ENCODE data around the gene KCNN4. TPM values are rescaled to one million over a fixed set of nuclear protein-coding genes. Genes with fewer than 3 reads are reported as not detected.
"Not testable (repeated sequence)": the region's sequence is repeated elsewhere in the genome, so short reads cannot be mapped to it uniquely, and the experiment has no call there.

Gene KCNN4
- total RNA-seq, 1 donor from 2014 or later: not detected

DNA sequence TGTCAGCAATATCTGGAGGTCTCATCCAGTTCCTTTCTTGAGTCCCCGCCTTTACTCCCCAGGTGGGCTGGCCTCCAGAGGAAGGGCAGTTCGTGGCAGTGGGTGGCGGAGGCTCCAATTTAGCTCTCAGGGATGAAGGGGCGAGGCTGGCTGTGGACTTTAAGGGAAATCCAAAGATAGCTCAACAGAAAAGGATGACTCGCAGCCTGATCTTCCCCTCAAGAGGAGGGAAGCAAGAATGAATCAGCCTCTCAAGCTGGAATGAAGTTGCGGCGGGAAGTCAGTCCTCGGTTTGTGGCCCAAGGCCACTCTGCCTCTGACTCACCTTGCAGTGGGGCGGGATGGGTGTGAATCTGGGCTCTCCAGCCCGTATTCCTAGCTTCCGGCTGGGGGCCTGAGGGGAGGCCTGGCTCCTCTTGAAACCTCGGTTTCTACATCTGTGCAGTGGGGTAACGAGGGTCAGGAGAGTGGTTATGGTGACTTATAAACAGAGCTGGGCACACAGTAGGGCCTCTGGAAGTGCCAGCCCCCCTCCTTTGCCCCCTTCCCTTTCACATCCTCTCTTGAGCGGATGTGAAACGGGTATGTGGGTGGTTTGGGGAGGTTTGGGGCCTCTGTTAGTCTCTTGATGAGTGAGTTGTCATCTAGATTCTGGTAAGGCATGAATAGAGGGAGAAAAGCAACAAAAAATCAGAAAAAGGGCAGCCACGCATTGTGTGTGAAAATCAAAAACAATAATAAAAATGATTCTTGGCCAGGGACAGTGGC lies 15.5 kb downstream of the KCNN4 start:
- TF ChIP-seq EZH2 (IDR thresholded peaks at IDR 0.05) (no peak), EZH2phosphoT487 (IDR thresholded peaks at IDR 0.05) (no peak)
- TF ChIP-seq, protein P1, sequence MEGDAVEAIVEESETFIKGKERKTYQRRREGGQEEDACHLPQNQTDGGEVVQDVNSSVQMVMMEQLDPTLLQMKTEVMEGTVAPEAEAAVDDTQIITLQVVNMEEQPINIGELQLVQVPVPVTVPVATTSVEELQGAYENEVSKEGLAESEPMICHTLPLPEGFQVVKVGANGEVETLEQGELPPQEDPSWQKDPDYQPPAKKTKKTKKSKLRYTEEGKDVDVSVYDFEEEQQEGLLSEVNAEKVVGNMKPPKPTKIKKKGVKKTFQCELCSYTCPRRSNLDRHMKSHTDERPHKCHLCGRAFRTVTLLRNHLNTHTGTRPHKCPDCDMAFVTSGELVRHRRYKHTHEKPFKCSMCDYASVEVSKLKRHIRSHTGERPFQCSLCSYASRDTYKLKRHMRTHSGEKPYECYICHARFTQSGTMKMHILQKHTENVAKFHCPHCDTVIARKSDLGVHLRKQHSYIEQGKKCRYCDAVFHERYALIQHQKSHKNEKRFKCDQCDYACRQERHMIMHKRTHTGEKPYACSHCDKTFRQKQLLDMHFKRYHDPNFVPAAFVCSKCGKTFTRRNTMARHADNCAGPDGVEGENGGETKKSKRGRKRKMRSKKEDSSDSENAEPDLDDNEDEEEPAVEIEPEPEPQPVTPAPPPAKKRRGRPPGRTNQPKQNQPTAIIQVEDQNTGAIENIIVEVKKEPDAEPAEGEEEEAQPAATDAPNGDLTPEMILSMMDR (IDR thresholded peaks at IDR 0.05): no peak
- no peaks in the 10 kb centered on the region for H3K36me3 ChIP-seq
- H3K27me3 ChIP-seq: peaks cover 12% of the 10 kb centered on the region
- H3K27ac Mint-ChIP-seq: no peak overlapping the region
- no peaks in the 10 kb centered on the region for H3K4me1 ChIP-seq
- no peak overlapping the region for H3K4me3 Mint-ChIP-seq
- no peak overlapping the region for H3K27ac ChIP-seq
- no peaks in the 10 kb centered on the region for H4K20me1 ChIP-seq (ENCODE audit: low read depth)
- peaks cover 4% of the 10 kb centered on the region for H3K4me1 Mint-ChIP-seq
- no peaks in the 10 kb centered on the region for H3K9me3 ChIP-seq (ENCODE audit: low read depth)
- no peak overlapping the region for H3K4me2 ChIP-seq
- H3K9ac ChIP-seq: no peak overlapping the region
- H3K79me2 ChIP-seq (ENCODE audit: low read depth): no peaks in the 10 kb centered on the region
- no peaks in the 10 kb centered on the region for H3K36me3 Mint-ChIP-seq
- DNase-seq (ENCODE audit: low spot score): no peak
- H3K9me3 Mint-ChIP-seq: no peaks in the 10 kb centered on the region
- peaks cover 18% of the 10 kb centered on the region for H3K27me3 Mint-ChIP-seq (ENCODE audit: insufficient read depth, low read depth)
- H3K4me3 ChIP-seq: no peak overlapping the region
- H2AFZ ChIP-seq (replicated peaks): no peak overlapping the region
- H3F3A ChIP-seq (ENCODE audit: low read depth): no peaks in the 10 kb centered on the region

DNA sequence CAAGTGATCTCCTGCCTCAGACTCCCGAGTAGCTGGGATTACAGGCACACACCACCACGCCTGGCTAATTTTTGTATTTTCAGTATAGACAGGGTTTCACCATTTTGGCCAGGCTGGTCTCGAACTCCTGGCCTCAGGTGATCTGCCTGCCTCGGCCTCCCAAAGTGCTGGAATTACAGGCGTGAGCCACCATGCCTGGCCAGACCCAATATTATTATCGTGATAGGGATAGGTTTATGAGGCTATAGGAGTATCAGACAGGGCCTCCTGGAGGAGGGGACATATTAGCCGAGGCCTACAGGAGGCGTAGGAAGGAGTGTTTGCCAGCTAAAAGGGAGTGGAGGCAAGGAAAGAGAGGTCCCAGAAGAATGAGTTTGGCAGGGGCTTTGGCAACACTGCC lies 16.1 kb downstream of the KCNN4 start:
- not testable (repeated sequence) for H2AFZ ChIP-seq (replicated peaks); H3K4me1 Mint-ChIP-seq; H3K9ac ChIP-seq; H3F3A ChIP-seq (ENCODE audit: low read depth); H3K4me3 ChIP-seq; H3K36me3 Mint-ChIP-seq; H3K9me3 ChIP-seq (ENCODE audit: low read depth); H3K9me3 Mint-ChIP-seq; H3K4me2 ChIP-seq; H3K27ac ChIP-seq; H3K4me3 Mint-ChIP-seq; DNase-seq (ENCODE audit: low spot score); H4K20me1 ChIP-seq (ENCODE audit: low read depth); H3K27ac Mint-ChIP-seq; H3K79me2 ChIP-seq (ENCODE audit: low read depth); H3K27me3 ChIP-seq; H3K36me3 ChIP-seq; H3K4me1 ChIP-seq
- peaks cover 15% of the 10 kb centered on the region for H3K27me3 Mint-ChIP-seq (ENCODE audit: insufficient read depth, low read depth)

DNA sequence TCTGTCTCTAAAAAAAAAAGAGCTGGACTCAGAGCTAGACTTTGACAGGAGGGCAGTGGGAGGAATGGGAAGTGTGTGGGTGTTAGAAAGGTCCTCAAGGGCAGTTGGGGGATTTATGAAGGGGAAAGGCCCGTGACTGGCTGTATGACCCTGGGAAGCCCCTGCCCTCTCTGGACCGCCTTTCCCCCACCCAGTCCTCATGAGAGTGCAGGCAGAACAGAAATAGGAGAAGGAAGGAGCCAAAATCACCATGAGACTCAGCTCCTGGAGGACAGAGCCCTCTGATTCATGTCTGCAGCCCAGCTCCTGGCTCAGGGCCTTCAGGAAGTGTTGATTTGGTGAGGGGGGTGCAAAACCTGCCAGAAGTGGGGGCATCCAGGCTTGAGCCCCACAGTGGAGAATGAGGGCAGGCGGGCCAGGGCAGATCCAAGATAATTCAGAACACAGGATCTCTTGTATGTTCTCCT lies 17.3 kb downstream of the KCNN4 start:
- Mint-ChIP-seq H3K4me3 (no peak overlapping the region), H3K36me3 (no peaks in the 10 kb centered on the region), H3K9me3 (no peaks in the 10 kb centered on the region), H3K27me3 (ENCODE audit: insufficient read depth, low read depth) (peaks cover 12% of the 10 kb centered on the region), H3K27ac (peak overlapping the region; percentile 50), H3K4me1 (peaks cover 6% of the 10 kb centered on the region)
- Histone ChIP-seq H3K4me2 (no peak overlapping the region), H3K9ac (no peak overlapping the region), H3K27me3 (no peaks in the 10 kb centered on the region), H3K4me1 (peaks cover 4% of the 10 kb centered on the region), H4K20me1 (ENCODE audit: low read depth) (no peaks in the 10 kb centered on the region), H3K9me3 (ENCODE audit: low read depth) (no peaks in the 10 kb centered on the region), H3K79me2 (ENCODE audit: low read depth) (no peaks in the 10 kb centered on the region), H3F3A (ENCODE audit: low read depth) (peaks cover 6% of the 10 kb centered on the region), H3K36me3 (no peaks in the 10 kb centered on the region), H3K27ac (no peak overlapping the region), H2AFZ (replicated peaks) (no peak overlapping the region), H3K4me3 (no peak overlapping the region)
- DNase-seq (ENCODE audit: low spot score): no peak
- TF ChIP-seq, protein P1 (IDR thresholded peaks at IDR 0.05): no peak
- TF ChIP-seq EZH2 (IDR thresholded peaks at IDR 0.05) (no peak), EZH2phosphoT487 (IDR thresholded peaks at IDR 0.05) (no peak)

DNA sequence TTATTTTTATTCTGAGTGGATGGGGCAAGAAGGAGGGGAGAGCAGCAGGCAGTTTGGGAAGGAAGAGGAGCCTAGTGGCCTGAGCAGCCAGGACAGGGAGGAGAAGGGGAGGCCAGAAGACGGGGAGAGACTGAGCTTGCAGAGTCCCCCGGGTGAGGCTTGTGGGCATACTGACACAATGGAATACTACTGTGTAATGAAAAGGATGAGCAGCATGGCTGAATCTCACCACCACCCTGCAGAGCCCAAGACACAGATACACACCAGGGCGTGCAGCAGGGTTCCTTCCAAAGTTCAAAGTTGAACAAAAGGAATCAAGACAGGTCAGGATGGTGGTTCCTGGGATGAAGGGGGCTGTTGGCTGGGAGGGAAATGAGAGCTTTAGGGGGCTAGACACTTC lies 18.0 kb downstream of the KCNN4 start:
- no peaks in the 10 kb centered on the region for H3K9me3 ChIP-seq (ENCODE audit: low read depth)
- H3K4me1 ChIP-seq: peaks cover 4% of the 10 kb centered on the region
- DNase-seq (ENCODE audit: low spot score): no peak
- Mint-ChIP-seq H3K36me3 (no peaks in the 10 kb centered on the region), H3K27me3 (ENCODE audit: insufficient read depth, low read depth) (peaks cover 12% of the 10 kb centered on the region), H3K4me3 (no peak overlapping the region), H3K27ac (peak overlapping the region; percentile 38), H3K4me1 (peaks cover 6% of the 10 kb centered on the region), H3K9me3 (no peaks in the 10 kb centered on the region)
- no peaks in the 10 kb centered on the region for H3K36me3 ChIP-seq
- no peak overlapping the region for H2AFZ ChIP-seq (replicated peaks)
- peaks cover 6% of the 10 kb centered on the region for H3F3A ChIP-seq (ENCODE audit: low read depth)
- H3K4me2 ChIP-seq: no peak overlapping the region
- no peaks in the 10 kb centered on the region for H4K20me1 ChIP-seq (ENCODE audit: low read depth)
- H3K27ac ChIP-seq: no peak overlapping the region
- no peak for TF ChIP-seq EZH2 (IDR thresholded peaks at IDR 0.05)
- TF ChIP-seq, protein P1 (IDR thresholded peaks at IDR 0.05): no peak
- no peak for TF ChIP-seq EZH2phosphoT487 (IDR thresholded peaks at IDR 0.05)
- no peaks in the 10 kb centered on the region for H3K79me2 ChIP-seq (ENCODE audit: low read depth)
- H3K4me3 ChIP-seq: no peak overlapping the region
- H3K9ac ChIP-seq: no peak overlapping the region
- no peaks in the 10 kb centered on the region for H3K27me3 ChIP-seq

All from neural progenitor cell (in vitro differentiated cells).